Trophoblast cell (in vitro differentiated cells and primary cell): ENCODE data around the gene MAPRE3.

Experiments
- DNase-seq, 2 donors: peaks; one replicate each; pipeline ENCODE4 v3.0.0-alpha.2; 2016
- H2AFZ ChIP-seq: 2 replicates; pipeline ENCODE4 v1.6.1; 2013; ENCODE audit warnings: low read length, moderate library complexity, mild to moderate bottlenecking; ENCODE audit not compliant: insufficient read depth, poor library complexity
- H2AK5ac ChIP-seq: 2 replicates; pipeline ENCODE4 v1.6.1; 2013; ENCODE audit warnings: mild to moderate bottlenecking, low read length
- H2BK120ac ChIP-seq: 2 replicates; pipeline ENCODE4 v1.6.1; 2013; ENCODE audit warnings: low read length, mild to moderate bottlenecking, moderate library complexity; ENCODE audit not compliant: insufficient read depth, poor library complexity
- H2BK12ac ChIP-seq: 2 replicates; pipeline ENCODE4 v1.6.1; 2013; ENCODE audit warnings: mild to moderate bottlenecking, low read length, moderate library complexity
- H2BK5ac ChIP-seq: 2 replicates; pipeline ENCODE4 v1.6.1; 2013; ENCODE audit warnings: low read length, low read depth, moderate library complexity, mild to moderate bottlenecking; ENCODE audit not compliant: poor library complexity
- H3K14ac ChIP-seq: 2 replicates; pipeline ENCODE4 v1.6.1; 2013; ENCODE audit warnings: mild to moderate bottlenecking, low read length
- H3K18ac ChIP-seq: 2 replicates; pipeline ENCODE4 v1.6.1; 2013; ENCODE audit warnings: mild to moderate bottlenecking, low read length
- H3K23ac ChIP-seq: 2 replicates; pipeline ENCODE4 v1.6.1; 2013; ENCODE audit warnings: low read length
- H3K27ac ChIP-seq: 2 replicates; pipeline ENCODE4 v1.5.1; 2013; ENCODE audit warnings: low read depth, mild to moderate bottlenecking, inconsistent platforms, low read length, moderate library complexity
- H3K27me3 ChIP-seq: 2 replicates; pipeline ENCODE4 v1.6.1; 2013; ENCODE audit warnings: inconsistent platforms, mild to moderate bottlenecking, low read length, moderate library complexity; ENCODE audit not compliant: insufficient read depth
- H3K36me3 ChIP-seq, 2 experiments: 1 replicate in 1 of 2; 2 replicates in 1 of 2; pipeline ENCODE4 v1.6.1; 2013; ENCODE audit warnings: low read length in 2 of 2, mild to moderate bottlenecking in 2 of 2, moderate library complexity in 1 of 2; ENCODE audit not compliant: insufficient read depth in 2 of 2, control insufficient read depth in 1 of 2
- H3K4ac ChIP-seq: 2 replicates; pipeline ENCODE4 v1.6.1; 2013; ENCODE audit warnings: low read depth, mild to moderate bottlenecking, low read length, moderate library complexity
- H3K4me1 ChIP-seq, 2 experiments: 1 replicate in 1 of 2; 2 replicates in 1 of 2; pipeline ENCODE4 v1.6.1; 2013; ENCODE audit warnings: low read length in 2 of 2, mild to moderate bottlenecking in 2 of 2, moderate library complexity in 1 of 2; ENCODE audit not compliant: insufficient read depth in 2 of 2, control insufficient read depth in 1 of 2
- H3K4me2 ChIP-seq: 2 replicates; pipeline ENCODE4 v1.6.1; 2013; ENCODE audit warnings: inconsistent platforms, mild to moderate bottlenecking, low read length, moderate library complexity
- H3K4me3 ChIP-seq: 2 replicates; pipeline ENCODE4 v1.5.1; 2013; ENCODE audit warnings: mild to moderate bottlenecking, low read depth, low read length, inconsistent platforms
- H3K79me1 ChIP-seq: one replicate; pipeline ENCODE4 v1.6.1; 2013; ENCODE audit warnings: low read length
- H3K79me2 ChIP-seq: 2 replicates; pipeline ENCODE4 v1.6.1; 2013; ENCODE audit warnings: low read length, mild to moderate bottlenecking; ENCODE audit not compliant: control insufficient read depth, insufficient read depth, poor library complexity
- H3K9ac ChIP-seq: 2 replicates; pipeline ENCODE4 v1.6.1; 2013; ENCODE audit warnings: mild to moderate bottlenecking, low read length
- H3K9me3 ChIP-seq: 2 replicates; pipeline ENCODE4 v1.6.1; 2013; ENCODE audit warnings: low read depth, mild to moderate bottlenecking, control low read depth, inconsistent platforms, low read length; ENCODE audit not compliant: insufficient read depth
- H4K12ac ChIP-seq: 2 replicates; pipeline ENCODE4 v1.6.1; 2013; ENCODE audit warnings: low read depth, mild to moderate bottlenecking, low read length, moderate library complexity
- H4K8ac ChIP-seq: 2 replicates; pipeline ENCODE4 v1.6.1; 2013; ENCODE audit warnings: low read depth, mild to moderate bottlenecking, low read length, moderate library complexity
- H4K91ac ChIP-seq: one replicate; pipeline ENCODE4 v1.6.1; 2013; ENCODE audit warnings: low read depth, mild to moderate bottlenecking, low read length, moderate library complexity
- WGBS: extraction: QIAGEN DNeasy Blood & Tissue Kit; methylation state at CpG from one replicate; pipeline ENCODE4 v1.1.7; 2013; ENCODE audit warnings: missing lambda C conversion rate; ENCODE audit not compliant: insufficient read length, insufficient coverage; ENCODE audit errors: extremely low coverage; 5-methylcytosine and 5-hydroxymethylcytosine counted together

Gene MAPRE3

DNA sequence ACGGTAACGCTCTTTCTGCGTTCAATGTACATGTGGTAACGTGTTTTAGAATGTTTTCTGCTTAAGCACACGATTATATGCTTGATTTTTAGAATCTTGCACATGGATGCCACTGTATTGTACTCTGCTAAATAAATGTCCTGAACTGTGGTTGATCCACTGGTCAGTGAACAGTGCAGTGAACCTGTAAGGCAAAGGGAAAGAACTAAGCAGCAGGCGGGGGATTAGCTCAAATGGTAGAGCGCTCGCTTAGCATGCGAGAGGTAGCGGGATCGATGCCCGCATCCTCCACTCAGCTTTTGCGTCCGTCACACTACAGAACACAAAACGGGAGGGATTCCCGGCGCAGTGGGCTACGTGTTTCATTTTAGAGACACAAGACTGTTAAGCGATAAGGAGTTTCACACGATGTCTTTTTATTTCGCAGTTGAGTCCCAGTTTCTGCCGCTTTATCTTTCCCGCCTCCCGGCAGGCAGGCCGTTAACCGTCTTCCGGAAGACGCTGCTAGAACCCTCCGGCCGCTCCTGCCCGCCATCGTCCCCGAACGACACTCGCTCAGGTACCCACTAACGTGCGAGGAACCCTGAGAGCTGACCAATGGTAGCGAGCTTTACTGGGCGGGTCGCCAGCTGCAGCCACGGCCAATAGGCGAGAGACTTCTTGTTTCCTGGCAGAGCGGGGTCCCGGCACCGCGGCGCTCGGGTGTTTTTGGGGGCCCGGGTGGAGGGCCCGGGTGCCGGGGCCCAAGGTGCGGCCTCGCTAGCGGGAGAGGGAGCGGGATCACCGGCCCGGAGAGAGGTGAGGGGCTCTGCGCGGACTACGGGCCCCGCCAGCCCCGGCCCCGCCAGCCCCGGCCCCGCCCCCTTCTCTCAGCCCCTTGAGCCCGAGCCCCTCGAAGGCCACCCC is 80.8 kb downstream of the MAPRE3 start, which contains the start of gene AGBL5:
Gene AGBL5 (plus strand): TSS at position 673 of the 906 bp plus-strand sequence. CDS start 1,291 bp downstream, outside the sequence.
- Histone ChIP-seq H2AK5ac (peak within 1 kb of the TSS; percentile 46), H3K4me1 (peaks cover 9 to 14% of the 10 kb centered on the region in 2 experiments), H3K36me3 (peaks cover 18 to 27% of the 10 kb centered on the region in 2 experiments), H3K9ac (peak within 1 kb of the TSS; percentile 94), H3K18ac (peak within 1 kb of the TSS; percentile 77), H2AFZ (peak within 1 kb of the TSS; percentile 53), H3K4me2 (peak within 1 kb of the TSS; percentile 92), H3K27me3 (no peaks in the 10 kb centered on the region), H2BK120ac (peak within 1 kb of the TSS; percentile 44), H4K8ac (peak within 1 kb of the TSS; percentile 89), H3K79me2 (peaks cover 3% of the 10 kb centered on the region), H3K14ac (peak within 1 kb of the TSS; percentile 86), H3K79me1 (peaks cover 17% of the 10 kb centered on the region), H2BK5ac (peak within 1 kb of the TSS; percentile 15), H3K9me3 (no peaks in the 10 kb centered on the region), H3K4ac (peak within 1 kb of the TSS; percentile 66), H4K91ac (peak within 1 kb of the TSS; percentile 77), H3K23ac (no peak within 1 kb of the TSS), H3K27ac (peak within 1 kb of the TSS; percentile 50), H3K4me3 (peak within 1 kb of the TSS; percentile 93), H4K12ac (peak within 1 kb of the TSS; percentile 73), H2BK12ac (no peak within 1 kb of the TSS)
- WGBS: no CpG with 5 or more reads among the region's 67 CpGs
- peak; percentile 92 to 96 for DNase-seq

DNA sequence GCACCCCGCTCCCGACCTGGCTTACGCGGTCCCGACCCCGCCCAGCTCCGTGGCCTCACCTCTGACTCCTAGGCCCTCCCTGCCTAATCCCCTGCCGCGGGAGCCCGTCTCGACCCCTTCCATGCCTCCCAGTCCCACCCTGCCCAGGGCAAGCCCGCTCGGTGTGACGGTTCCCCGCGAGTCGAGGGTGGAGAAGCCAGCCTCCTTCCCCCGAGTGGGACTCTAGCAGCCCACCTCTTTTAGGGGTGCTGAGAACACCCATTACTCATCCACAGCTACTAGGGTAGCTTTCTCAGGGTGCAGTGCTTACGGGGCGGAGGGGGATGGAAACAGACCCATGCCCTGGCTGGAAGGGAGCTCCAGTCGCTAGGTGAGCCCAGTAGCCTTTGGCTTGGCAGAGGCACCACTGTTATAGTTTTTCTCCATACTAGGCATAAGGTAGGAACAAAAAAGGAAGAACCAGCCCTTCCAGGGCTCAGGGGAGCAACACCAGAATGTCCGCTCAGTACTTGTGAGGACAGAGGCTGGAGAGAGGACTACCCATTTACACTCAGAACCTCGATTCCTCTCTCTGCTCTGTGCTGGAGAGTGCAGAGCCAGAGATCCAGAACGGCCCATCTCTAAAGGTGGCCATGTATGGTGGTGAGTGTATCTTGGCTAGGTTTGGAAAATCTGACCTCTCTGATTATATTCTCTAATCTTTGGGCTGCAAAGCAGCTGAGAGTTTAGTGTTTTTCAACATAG is 81.6 kb downstream of the MAPRE3 start:
- Histone ChIP-seq H3K4me3 (peak overlapping the region; percentile 93), H3K14ac (peak overlapping the region; percentile 86), H3K23ac (no peak overlapping the region), H2BK12ac (no peak overlapping the region), H3K9ac (peak overlapping the region; percentile 94), H3K27ac (no peak overlapping the region), H2AK5ac (peak overlapping the region; percentile 46), H3K79me1 (peaks cover 17% of the 10 kb centered on the region), H2BK5ac (peak overlapping the region; percentile 15), H2AFZ (peak overlapping the region; percentile 38), H3K79me2 (peaks cover 3% of the 10 kb centered on the region), H3K4ac (peak overlapping the region; percentile 66), H3K18ac (peak overlapping the region; percentile 77), H4K12ac (peak overlapping the region; percentile 73), H3K27me3 (no peaks in the 10 kb centered on the region), H4K91ac (peak overlapping the region; percentile 77), H3K36me3 (peaks cover 18 to 28% of the 10 kb centered on the region in 2 experiments), H3K4me2 (peak overlapping the region; percentile 92), H3K4me1 (peaks cover 9 to 17% of the 10 kb centered on the region in 2 experiments), H3K9me3 (no peaks in the 10 kb centered on the region), H4K8ac (peak overlapping the region; percentile 89), H2BK120ac (peak overlapping the region; percentile 44)
- WGBS: no CpG with 5 or more reads among the region's 24 CpGs
- no peak for DNase-seq

DNA sequence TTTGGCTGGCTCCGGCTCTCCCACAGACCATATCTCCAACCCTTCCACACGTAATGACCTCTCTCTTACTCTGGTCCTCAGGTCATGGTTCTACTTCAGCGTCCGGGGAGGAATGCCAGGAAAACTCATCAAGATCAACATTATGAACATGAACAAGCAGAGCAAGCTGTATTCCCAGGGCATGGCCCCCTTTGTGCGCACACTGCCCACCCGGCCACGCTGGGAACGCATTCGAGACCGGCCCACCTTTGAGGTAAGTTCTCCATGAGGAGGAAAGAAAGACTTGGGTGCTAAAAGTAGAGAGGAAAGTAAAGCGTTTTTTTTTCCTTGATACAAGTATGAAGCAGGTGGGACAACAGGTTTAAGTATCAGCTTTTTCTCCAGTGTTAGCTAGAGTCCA is 82.9 kb downstream of the MAPRE3 start:
- H3K79me2 ChIP-seq: peaks cover 3% of the 10 kb centered on the region
- no peak overlapping the region for H2BK5ac ChIP-seq
- no peak for DNase-seq
- no CpG with 5 or more reads among the region's 11 CpGs for WGBS
- H3K9ac ChIP-seq: no peak overlapping the region
- no peak overlapping the region for H3K4me2 ChIP-seq
- no peak overlapping the region for H3K23ac ChIP-seq
- no peak overlapping the region for H2BK120ac ChIP-seq
- no peak overlapping the region for H3K4ac ChIP-seq
- no peak overlapping the region for H3K4me3 ChIP-seq
- H3K9me3 ChIP-seq: no peaks in the 10 kb centered on the region
- no peaks in the 10 kb centered on the region for H3K27me3 ChIP-seq
- H3K36me3 ChIP-seq: peaks cover 21 to 34% of the 10 kb centered on the region in 2 experiments
- H2AK5ac ChIP-seq: no peak overlapping the region
- peaks cover 17% of the 10 kb centered on the region for H3K79me1 ChIP-seq
- no peak overlapping the region for H3K27ac ChIP-seq
- H4K8ac ChIP-seq: no peak overlapping the region
- no peak overlapping the region for H2AFZ ChIP-seq
- H4K12ac ChIP-seq: no peak overlapping the region
- no peak overlapping the region for H3K14ac ChIP-seq
- H2BK12ac ChIP-seq: no peak overlapping the region
- peaks cover 9 to 17% of the 10 kb centered on the region in 2 experiments for H3K4me1 ChIP-seq
- H4K91ac ChIP-seq: no peak overlapping the region
- H3K18ac ChIP-seq: no peak overlapping the region

DNA sequence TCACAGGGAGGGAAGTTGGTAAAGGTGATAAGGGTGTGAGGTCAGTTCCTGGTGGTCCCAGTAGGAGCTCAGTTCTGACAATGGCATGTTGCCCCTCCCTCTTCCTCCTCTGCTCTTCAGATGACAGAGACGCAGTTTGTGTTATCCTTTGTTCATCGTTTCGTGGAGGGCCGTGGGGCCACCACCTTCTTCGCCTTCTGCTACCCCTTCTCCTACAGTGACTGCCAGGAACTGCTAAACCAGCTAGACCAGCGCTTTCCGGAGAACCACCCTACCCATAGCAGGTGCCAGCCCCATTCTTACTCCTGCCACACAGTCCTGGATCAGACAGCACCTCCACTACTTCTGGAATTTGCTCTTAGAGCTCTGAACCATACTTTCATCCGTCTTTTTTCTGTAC is 83.3 kb downstream of the MAPRE3 start:
- H2AFZ ChIP-seq: no peak overlapping the region
- H3K14ac ChIP-seq: no peak overlapping the region
- H3K27ac ChIP-seq: no peak overlapping the region
- WGBS: no CpG with 5 or more reads among the region's 8 CpGs
- H3K36me3 ChIP-seq: peaks cover 22 to 36% of the 10 kb centered on the region in 2 experiments
- no peak overlapping the region for H4K91ac ChIP-seq
- no peak for DNase-seq
- H3K18ac ChIP-seq: no peak overlapping the region
- H3K4me3 ChIP-seq: no peak overlapping the region
- no peak overlapping the region for H2BK120ac ChIP-seq
- no peaks in the 10 kb centered on the region for H3K9me3 ChIP-seq
- no peak overlapping the region for H3K23ac ChIP-seq
- H3K4ac ChIP-seq: no peak overlapping the region
- no peak overlapping the region for H2BK12ac ChIP-seq
- H4K12ac ChIP-seq: no peak overlapping the region
- H3K4me2 ChIP-seq: no peak overlapping the region
- no peak overlapping the region for H2AK5ac ChIP-seq
- H4K8ac ChIP-seq: no peak overlapping the region
- no peak overlapping the region for H3K9ac ChIP-seq
- peaks cover 3% of the 10 kb centered on the region for H3K79me2 ChIP-seq
- H3K79me1 ChIP-seq: peaks cover 17% of the 10 kb centered on the region
- H3K4me1 ChIP-seq: peaks cover 9 to 17% of the 10 kb centered on the region in 2 experiments
- no peaks in the 10 kb centered on the region for H3K27me3 ChIP-seq
- H2BK5ac ChIP-seq: no peak overlapping the region
